Retinal pigment epithelial cell (primary cell): ENCODE data around the gene FBXO34.

Source experiments
- DNase-seq: peaks from one replicate; pipeline ENCODE4 v3.0.0-alpha.2; 2010; ENCODE audit warnings: low read depth
- H3K4me3 ChIP-seq: 2 replicates; pipeline ENCODE4 v1.5.1; 2011; ENCODE audit warnings: mild to moderate bottlenecking, low read length, control low read depth, moderate library complexity
- TF ChIP-seq, protein P1 (sequence below): conservative IDR thresholded peaks from 2 replicates; pipeline ENCODE4 v1.5.1; 2011; ENCODE audit warnings: low read depth, low read length, control low read depth, inconsistent platforms

The FBXO34 gene

DNA sequence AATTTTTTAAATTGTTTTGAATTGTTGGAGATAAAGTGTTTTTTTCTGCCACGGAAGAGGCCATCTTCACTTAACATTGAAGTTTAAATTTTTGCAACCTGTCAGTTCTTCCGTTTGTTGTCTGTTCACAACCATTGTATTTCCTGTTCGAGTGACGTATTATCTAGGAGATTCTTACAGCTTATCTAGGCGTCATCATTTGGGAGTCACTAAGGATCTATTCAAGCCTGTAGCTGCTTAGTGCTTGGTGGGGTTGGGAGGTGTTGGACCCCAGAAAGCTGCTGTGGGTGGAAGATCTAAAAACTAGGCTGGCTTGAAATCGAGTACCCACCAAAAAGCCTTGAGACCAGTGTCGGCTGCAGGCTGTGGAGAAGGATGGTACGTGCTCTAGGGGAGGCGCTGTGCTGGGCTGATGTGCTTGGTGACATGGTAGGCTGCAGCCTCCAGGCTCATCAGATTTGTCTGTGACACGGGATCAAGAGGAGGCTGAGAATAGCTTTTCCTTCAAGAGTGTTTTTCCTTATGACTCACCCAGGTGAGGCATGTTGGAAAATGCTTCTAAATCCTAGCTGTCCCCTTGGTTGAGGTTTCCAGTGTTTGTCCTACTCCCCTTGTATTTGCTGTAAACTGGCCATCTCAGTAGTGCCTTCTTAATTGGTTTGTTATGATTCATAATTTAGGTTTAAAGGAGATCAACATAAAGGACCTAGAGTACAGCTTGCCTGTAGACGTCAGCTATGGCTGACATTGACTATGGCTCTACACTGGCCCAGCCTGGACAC, 82.7 kb downstream of the FBXO34 start:
- no peak for DNase-seq
- TF ChIP-seq, protein P1, sequence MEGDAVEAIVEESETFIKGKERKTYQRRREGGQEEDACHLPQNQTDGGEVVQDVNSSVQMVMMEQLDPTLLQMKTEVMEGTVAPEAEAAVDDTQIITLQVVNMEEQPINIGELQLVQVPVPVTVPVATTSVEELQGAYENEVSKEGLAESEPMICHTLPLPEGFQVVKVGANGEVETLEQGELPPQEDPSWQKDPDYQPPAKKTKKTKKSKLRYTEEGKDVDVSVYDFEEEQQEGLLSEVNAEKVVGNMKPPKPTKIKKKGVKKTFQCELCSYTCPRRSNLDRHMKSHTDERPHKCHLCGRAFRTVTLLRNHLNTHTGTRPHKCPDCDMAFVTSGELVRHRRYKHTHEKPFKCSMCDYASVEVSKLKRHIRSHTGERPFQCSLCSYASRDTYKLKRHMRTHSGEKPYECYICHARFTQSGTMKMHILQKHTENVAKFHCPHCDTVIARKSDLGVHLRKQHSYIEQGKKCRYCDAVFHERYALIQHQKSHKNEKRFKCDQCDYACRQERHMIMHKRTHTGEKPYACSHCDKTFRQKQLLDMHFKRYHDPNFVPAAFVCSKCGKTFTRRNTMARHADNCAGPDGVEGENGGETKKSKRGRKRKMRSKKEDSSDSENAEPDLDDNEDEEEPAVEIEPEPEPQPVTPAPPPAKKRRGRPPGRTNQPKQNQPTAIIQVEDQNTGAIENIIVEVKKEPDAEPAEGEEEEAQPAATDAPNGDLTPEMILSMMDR = no peak
- H3K4me3 ChIP-seq = no peak overlapping the region

DNA sequence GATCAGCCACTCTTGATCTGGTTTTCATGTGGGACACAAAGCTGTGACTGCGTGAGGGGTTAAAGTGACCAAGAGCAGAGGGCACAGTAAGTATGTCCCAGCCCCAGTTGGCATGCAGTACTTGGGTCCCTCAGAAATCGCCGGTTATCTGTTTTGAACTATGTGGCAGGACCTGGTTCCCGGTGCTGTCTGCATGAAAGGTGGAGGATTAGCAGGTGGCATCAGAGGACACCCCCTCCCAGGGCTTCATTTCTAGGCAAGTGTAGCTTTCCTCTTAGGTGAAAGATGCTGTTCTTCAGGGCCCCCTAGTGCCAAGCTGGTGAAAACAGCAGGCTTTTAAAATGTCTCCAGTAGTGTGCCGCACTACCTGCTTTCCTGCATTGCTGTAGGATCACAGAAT, 83.3 kb downstream of the FBXO34 start:
- DNase-seq = no peak
- H3K4me3 ChIP-seq = no peak overlapping the region

DNA sequence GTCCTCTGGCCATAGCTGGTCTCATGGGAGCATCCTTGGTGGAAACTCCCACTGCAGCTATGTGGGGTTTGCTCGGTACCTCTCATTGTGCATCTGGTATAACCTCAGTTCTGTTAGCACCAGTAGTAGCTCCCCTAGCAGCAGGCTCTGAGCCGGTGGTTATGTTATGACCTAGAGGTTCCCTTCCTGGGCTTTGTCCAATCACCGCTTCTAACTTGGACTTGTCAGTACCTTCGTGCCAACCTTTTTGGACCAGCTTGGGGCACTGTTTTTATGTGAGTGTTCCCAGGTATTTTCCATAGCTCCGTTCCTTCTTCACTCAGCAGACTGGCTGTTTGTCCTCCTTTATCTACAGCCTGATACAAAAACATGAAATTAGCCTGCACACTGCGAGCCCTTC, 84.7 kb downstream of the FBXO34 start:
- TF ChIP-seq, protein P1 = no peak
- no peak for DNase-seq
- no peak overlapping the region for H3K4me3 ChIP-seq

More for the DNA sequence above, 83.3 kb downstream of the FBXO34 start:
- TF ChIP-seq, protein P1 = peak; percentile 81

DNA sequence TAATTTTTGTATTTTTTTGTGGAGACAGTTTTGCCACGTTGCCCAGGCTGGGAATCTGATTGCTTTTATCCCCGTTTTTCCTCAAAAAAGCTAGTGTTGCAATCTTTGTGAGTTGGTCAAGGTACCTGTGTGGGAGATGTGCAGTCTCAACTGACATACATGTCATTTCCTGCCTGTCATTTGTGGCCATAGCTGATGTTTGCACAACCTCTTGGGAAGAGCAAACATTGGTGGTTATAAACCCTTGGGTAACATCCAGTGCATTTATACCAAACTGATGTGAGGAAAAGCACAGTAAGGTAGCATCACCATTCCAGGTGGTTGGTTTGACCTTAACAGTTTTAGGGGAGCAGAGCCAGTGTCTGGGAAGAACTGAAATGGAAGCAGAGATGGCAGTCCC, 85.7 kb downstream of the FBXO34 start:
- TF ChIP-seq, protein P1 = no peak
- DNase-seq = no peak
- H3K4me3 ChIP-seq = no peak overlapping the region

GRCh38 chr14:55359307-55359706, 88.1 kb downstream of the FBXO34 start:
- no peak overlapping the region for H3K4me3 ChIP-seq
- TF ChIP-seq, protein P1 = no peak
- no peak for DNase-seq

GRCh38 chr14:55361190-55361589, 90.0 kb downstream of the FBXO34 start:
- TF ChIP-seq, protein P1 = no peak
- no peak for DNase-seq
- no peak overlapping the region for H3K4me3 ChIP-seq

DNA sequence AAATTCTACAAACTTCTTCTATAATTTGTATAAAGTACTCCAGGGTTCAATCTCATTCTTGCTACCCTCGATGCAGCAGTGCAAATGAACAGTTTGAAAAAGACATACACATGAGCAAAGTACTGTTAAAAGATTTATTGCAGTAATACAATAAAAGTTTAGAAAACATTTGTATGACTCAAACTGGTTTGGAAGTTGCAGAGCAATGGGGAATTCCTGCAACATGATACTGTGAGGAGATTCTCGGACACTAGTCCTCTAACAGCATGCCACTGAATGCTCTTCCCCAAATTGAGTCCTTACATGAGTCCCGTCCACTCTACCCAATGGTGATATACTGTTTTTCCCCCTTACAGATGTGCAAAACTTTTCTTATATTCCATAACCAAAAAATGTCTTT, 95.0 kb downstream of the FBXO34 start:
- DNase-seq = no peak
- H3K4me3 ChIP-seq = no peak overlapping the region
- TF ChIP-seq, protein P1 = no peak
